ENCODE results near the gene MPST.

- no peak for TF ChIP-seq CTCF (conservative IDR thresholded peaks at IDR 0.05; ENCODE audit: low read depth, low read length)
- TF ChIP-seq EZH2 (IDR thresholded peaks at IDR 0.05; ENCODE audit: borderline replicate concordance, low read depth, low read length, poor library complexity, severe bottlenecking), result no peak
These were observed 18.1 kb downstream of the MPST start for GRCh38 chr22:37037669-37038068.

Data from A673 (cell line).